Measurements from ENCODE around the gene PTPRD.

DNA sequence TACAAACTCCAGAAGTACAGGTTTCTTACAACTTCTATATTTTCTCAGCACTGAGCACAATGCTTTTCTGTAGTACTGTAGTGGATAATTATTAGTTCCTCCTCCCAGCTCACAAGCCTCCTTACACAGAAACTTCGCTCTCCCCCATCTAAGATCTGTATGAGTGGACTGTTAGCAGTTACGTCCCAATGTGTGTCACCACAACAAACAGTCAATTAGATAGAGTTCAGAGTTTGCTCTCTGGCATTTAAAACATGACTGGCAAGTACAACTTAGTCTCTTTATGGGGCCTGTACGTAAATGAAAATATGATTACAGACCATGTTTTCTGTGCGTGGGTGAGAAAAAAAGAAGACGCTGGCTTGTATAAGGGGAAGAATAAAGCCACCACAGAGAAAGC is 2181.9 kb downstream of the PTPRD start:
- TF ChIP-seq EZH2phosphoT487 (IDR thresholded peaks at IDR 0.05; ENCODE audit: borderline replicate concordance, low read depth, low read length) = no peak
- TF ChIP-seq, protein P1, sequence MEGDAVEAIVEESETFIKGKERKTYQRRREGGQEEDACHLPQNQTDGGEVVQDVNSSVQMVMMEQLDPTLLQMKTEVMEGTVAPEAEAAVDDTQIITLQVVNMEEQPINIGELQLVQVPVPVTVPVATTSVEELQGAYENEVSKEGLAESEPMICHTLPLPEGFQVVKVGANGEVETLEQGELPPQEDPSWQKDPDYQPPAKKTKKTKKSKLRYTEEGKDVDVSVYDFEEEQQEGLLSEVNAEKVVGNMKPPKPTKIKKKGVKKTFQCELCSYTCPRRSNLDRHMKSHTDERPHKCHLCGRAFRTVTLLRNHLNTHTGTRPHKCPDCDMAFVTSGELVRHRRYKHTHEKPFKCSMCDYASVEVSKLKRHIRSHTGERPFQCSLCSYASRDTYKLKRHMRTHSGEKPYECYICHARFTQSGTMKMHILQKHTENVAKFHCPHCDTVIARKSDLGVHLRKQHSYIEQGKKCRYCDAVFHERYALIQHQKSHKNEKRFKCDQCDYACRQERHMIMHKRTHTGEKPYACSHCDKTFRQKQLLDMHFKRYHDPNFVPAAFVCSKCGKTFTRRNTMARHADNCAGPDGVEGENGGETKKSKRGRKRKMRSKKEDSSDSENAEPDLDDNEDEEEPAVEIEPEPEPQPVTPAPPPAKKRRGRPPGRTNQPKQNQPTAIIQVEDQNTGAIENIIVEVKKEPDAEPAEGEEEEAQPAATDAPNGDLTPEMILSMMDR (conservative IDR thresholded peaks at IDR 0.05; ENCODE audit: low read length) = no peak

Data from OCI-LY7 (cell line).